Left colon (tissue), 2 donors: Measurements from ENCODE around the gene FAM124B. TPM values are rescaled to one million over a fixed set of nuclear protein-coding genes. Genes with fewer than 3 reads are reported as not detected.

Source experiments
- ATAC-seq: fragments of 200-7000 bp; cut with Tn5 transposase; one replicate; pipeline ENCODE4 v1.9.1; 2020; ENCODE audit warnings: mild to moderate bottlenecking, moderate library complexity
- DNase-seq, 2 donors: peaks; one replicate each; pipeline ENCODE4 v3.0.0-alpha.2; 2020
- intact Hi-C, 2 donors: fragments of 100-400 bp; cut with DNase I in 1 of 2; cut with micrococcal nuclease in 1 of 2; formaldehyde crosslinking; loops; one replicate each; pipeline versions ENCODE4 v1.11.2 to v1.14.0; 2022; cut with DNase I, micrococcal nuclease
- total RNA-seq, 2 donors: library from RNA; stranded (reverse); fragmentation: NEBNext Ultra II Directional; extraction: Animal tissue kit (Norgen Biotek cat#: 25700); gene quantifications; one replicate each; pipeline ENCODE4 v1.2.1, GENCODE V29; 2021
- donor health status: DM: no; HTN: no; CAD: no.
- donor health status: DM: yes; HTN: yes; CAD: no.

FAM124B gene
- total RNA-seq, 2 donors from 2014 or later, result 0.53 to 0.55 TPM

GRCh38 chr2:224357098-224357901 lies 44.6 kb downstream of the FAM124B start:
- intact Hi-C loops, result loop anchor here (5.0 to 10.0 kb wide), 2 partner anchors 295 to 298 kb away; no protein-coding TSS in a partner anchor
- DNase-seq (peak in 1 of 2 donors; percentile 38), ATAC-seq (peak; percentile 86)

DNA sequence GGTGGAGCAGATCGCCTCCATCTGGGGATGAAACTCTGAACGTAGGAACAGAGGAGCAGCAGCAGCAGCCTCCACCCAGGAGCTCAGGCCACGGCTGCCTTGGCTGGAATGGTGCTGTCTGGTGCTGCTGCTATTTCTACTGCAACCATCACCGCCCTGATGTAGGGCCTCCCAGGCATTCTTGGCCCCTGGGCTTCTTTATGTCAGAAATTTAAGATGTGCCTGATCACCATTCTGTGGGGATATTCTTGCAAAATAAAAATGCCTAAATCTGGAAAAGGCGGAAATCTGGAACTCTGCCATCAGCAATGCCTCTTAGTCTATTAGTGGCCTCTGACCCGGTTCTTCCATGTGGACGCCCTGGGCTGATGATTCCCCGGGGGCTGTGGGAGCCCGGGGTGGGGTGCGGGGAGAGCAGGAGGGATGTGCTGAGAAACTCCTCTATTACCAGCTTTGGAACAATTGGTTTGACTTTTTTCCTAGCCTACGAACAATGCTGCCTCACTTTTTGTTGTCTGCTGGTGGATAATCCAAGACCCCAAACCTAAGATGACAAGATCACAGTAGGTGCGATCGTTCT lies 47.2 kb downstream of the FAM124B start:
- DNase-seq, result no peak
- intact Hi-C loops, result loop anchor here (5.0 to 10.0 kb wide), 2 partner anchors 298 to 300 kb away; no protein-coding TSS in a partner anchor
- ATAC-seq, result no peak

- DNase-seq (no peak), ATAC-seq (no peak)
- intact Hi-C loops, result loop anchor here in 1 of 2 donors (10.0 kb wide), 1 partner anchor 304 kb away; no protein-coding TSS in a partner anchor
Observed at GRCh38 chr2:224350703-224351102, 51.2 kb downstream of the FAM124B start.

GRCh38 chr2:224349396-224349795 lies 52.5 kb downstream of the FAM124B start:
- DNase-seq, result no peak
- intact Hi-C loops, result no loop called here
- no peak for ATAC-seq

GRCh38 chr2:224347176-224348051 lies 54.5 kb downstream of the FAM124B start:
- DNase-seq, result no peak
- intact Hi-C loops, result no loop called here
- no peak for ATAC-seq

- DNase-seq (no peak), ATAC-seq (no peak)
- intact Hi-C loops, result no loop called here
Observed at GRCh38 chr2:224345492-224345891, 56.4 kb downstream of the FAM124B start.

DNA sequence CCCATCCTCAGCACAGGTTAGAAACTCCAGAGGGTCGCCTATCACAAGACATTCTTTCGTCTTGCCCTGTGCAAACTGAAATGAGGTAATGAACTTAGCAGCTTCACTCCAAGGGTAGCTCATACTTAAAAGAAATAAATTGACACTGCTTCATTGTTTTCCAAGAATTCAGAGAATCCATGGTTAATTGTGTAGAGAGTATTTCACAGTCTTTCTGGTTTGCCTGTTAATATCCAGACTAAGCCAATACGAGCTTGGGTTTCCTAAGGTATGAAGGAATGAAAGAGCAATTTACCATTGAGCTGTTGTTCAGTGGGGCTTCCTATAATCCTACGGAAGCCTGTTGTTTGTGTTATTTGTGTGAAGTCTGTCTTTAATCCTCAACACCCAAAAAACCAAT lies 58.7 kb downstream of the FAM124B start:
- ATAC-seq (no peak), DNase-seq (no peak)
- intact Hi-C loops, result no loop called here

DNA sequence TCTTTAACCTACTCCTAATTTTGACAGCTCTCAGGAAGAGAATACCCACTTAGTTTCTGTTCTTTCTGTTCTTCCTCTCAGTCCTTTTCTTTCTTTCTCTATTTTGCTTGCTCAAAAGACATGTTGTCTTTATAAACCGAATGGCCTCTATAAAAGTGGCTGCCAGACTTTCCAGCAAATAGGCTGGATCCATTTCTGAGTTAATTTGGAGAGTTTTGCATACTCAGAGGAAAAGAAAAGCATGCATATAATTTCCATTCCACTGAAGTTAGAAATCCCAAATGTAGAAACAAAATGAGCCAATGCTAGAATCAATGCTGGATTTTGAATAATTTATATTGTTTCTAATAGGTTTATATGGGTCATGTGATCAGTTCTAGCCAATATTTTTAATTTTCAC lies 65.9 kb downstream of the FAM124B start:
- DNase-seq (no peak), ATAC-seq (no peak)
- intact Hi-C loops, result no loop called here

DNA sequence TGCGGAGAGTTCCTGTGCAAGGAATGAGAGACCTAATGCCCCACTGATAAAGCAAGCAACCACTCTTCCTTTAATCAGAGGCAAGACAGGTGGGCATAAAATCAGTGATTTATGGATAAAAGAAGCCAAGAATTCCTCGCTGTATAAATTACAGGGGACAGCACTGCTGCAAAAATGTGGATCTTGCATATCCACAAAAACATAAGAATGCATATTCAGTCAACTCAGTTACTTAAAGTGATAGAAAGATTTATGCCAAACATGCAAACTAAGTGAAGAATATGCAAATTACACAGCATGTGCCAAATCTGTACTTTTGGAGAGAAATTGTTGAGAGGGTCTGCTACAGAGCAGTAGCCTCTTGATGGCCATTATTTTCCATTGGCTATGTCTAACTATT lies 67.2 kb downstream of the FAM124B start:
- intact Hi-C loops, result no loop called here
- no peak for ATAC-seq
- DNase-seq, result no peak

DNA sequence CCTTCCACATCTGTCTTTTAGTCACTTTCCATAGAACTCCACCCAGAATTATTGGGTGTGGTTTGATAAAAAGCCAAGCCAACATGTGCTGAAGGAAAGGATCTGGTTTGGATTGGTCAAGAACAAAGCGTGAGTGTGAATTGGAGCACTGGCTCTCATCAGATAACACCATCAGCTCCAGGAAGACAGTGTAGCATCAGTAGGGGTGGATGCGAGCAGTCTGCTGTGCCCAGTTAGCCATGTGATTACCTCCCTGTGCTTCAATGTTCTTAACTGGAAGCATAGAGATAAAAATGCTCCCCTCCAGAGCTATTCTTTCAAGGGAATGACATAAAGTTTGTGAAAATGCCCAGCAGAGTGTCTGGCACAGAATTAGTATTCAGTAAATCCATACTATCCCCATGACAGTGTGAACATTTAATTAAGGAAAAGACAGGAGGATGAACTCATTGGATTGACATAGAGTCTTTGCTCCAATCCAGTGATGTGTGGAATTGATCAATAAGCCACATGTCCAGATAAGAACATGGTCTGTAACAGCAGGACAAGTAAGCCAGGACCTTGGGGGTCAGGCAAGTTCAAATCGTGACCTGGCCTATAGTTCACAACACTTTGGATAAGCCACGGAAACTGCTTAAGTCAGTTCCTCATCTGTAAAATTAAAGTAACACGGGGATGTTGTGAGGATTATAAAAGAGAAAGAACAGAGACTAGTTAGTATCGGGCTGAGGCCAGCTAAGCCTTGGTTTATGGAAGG lies 68.0 kb downstream of the FAM124B start:
- DNase-seq (no peak), ATAC-seq (peak; percentile 44)
- intact Hi-C loops, result no loop called here

- intact Hi-C loops, result no loop called here
- DNase-seq, result no peak
Observed at GRCh38 chr2:224331698-224332097, 70.2 kb downstream of the FAM124B start.

DNA sequence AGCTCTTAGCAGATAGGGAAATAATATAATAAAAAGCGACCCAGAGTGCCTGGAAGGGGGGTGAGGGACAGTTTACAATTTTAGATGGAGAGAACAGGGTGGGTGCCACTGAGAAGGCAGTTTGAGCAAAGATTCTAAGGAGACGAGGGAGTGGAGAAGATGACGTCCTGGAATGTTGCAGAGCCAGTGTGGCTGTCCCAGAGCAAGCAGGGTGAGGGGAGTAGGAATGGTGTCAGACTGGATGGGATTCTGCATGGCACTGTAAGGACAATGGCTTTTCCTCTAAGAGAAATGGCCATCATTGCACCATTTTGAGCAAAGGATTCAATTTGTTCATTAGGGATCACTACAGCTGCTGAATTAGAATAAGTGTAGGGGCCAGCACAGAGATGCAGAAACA lies 73.1 kb downstream of the FAM124B start:
- intact Hi-C loops, result no loop called here
- no peak for DNase-seq
- no peak for ATAC-seq

More at GRCh38 chr2:224331698-224332097, 70.2 kb downstream of the FAM124B start:
- ATAC-seq, result no peak

Other genes with a start within 250 kb of the FAM124B start
- 10 to 100 TPM; 83.1 to 87.2 TPM for gene CUL3, start 183.3 kb upstream of the FAM124B start, total RNA-seq